Adrenal gland (tissue), 5 donors: Measurements from ENCODE around the gene SLC24A3.

ENCODE experiments used
- POLR2A ChIP-seq, 2 donors: fragments of 450-650 bp; IDR thresholded peaks; one replicate each; pipeline ENCODE4 v1.6.1; 2017; ENCODE audit warnings: antibody characterized with exemption in 2 of 2, mild to moderate bottlenecking in 2 of 2, moderate library complexity in 1 of 2
- TF ChIP-seq, protein P1 (sequence below), 6 experiments: fragments of 450-650 bp in 4 of 6; fragments of 200-600 bp in 2 of 6; sonication (generic) in 1 of 6; IDR thresholded peaks; 1 replicate in 5 of 6; 2 replicates in 1 of 6; pipeline versions ENCODE4 v1.5.1 to v1.8.0; 2016 to 2021; ENCODE audit warnings: antibody characterized with exemption in 6 of 6, mild to moderate bottlenecking in 2 of 6, moderate library complexity in 1 of 6
- donor health status: DM: no; HTN: no; CAD: no.

DNA sequence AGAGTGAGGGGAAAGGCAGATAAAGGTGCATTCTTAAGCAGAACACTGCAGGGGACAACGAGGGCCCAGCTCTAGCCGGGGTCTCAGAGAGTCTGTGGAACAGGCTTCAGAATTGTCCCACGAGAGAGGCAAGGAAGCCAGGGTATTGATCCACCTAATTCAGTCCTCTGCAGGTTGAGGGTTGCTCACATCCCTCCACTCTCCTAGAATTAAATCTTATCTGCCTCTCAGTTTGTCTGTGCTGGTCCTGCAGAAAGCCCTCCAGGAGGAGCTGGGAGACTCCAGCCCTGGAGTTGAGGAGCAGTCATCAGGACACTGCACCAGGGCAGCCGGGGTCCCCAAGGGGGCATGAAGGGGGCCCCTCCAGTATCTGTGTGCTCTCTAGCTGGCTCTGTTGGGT, 39.1 kb downstream of the SLC24A3 start:
- TF ChIP-seq, protein P1, sequence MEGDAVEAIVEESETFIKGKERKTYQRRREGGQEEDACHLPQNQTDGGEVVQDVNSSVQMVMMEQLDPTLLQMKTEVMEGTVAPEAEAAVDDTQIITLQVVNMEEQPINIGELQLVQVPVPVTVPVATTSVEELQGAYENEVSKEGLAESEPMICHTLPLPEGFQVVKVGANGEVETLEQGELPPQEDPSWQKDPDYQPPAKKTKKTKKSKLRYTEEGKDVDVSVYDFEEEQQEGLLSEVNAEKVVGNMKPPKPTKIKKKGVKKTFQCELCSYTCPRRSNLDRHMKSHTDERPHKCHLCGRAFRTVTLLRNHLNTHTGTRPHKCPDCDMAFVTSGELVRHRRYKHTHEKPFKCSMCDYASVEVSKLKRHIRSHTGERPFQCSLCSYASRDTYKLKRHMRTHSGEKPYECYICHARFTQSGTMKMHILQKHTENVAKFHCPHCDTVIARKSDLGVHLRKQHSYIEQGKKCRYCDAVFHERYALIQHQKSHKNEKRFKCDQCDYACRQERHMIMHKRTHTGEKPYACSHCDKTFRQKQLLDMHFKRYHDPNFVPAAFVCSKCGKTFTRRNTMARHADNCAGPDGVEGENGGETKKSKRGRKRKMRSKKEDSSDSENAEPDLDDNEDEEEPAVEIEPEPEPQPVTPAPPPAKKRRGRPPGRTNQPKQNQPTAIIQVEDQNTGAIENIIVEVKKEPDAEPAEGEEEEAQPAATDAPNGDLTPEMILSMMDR (IDR thresholded peaks at IDR 0.05), result no peak
- TF ChIP-seq POLR2A (IDR thresholded peaks at IDR 0.05), result no peak
